ENCODE results near the gene QRICH1.

Gene QRICH1, protein sequence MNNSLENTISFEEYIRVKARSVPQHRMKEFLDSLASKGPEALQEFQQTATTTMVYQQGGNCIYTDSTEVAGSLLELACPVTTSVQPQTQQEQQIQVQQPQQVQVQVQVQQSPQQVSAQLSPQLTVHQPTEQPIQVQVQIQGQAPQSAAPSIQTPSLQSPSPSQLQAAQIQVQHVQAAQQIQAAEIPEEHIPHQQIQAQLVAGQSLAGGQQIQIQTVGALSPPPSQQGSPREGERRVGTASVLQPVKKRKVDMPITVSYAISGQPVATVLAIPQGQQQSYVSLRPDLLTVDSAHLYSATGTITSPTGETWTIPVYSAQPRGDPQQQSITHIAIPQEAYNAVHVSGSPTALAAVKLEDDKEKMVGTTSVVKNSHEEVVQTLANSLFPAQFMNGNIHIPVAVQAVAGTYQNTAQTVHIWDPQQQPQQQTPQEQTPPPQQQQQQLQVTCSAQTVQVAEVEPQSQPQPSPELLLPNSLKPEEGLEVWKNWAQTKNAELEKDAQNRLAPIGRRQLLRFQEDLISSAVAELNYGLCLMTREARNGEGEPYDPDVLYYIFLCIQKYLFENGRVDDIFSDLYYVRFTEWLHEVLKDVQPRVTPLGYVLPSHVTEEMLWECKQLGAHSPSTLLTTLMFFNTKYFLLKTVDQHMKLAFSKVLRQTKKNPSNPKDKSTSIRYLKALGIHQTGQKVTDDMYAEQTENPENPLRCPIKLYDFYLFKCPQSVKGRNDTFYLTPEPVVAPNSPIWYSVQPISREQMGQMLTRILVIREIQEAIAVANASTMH

DNA sequence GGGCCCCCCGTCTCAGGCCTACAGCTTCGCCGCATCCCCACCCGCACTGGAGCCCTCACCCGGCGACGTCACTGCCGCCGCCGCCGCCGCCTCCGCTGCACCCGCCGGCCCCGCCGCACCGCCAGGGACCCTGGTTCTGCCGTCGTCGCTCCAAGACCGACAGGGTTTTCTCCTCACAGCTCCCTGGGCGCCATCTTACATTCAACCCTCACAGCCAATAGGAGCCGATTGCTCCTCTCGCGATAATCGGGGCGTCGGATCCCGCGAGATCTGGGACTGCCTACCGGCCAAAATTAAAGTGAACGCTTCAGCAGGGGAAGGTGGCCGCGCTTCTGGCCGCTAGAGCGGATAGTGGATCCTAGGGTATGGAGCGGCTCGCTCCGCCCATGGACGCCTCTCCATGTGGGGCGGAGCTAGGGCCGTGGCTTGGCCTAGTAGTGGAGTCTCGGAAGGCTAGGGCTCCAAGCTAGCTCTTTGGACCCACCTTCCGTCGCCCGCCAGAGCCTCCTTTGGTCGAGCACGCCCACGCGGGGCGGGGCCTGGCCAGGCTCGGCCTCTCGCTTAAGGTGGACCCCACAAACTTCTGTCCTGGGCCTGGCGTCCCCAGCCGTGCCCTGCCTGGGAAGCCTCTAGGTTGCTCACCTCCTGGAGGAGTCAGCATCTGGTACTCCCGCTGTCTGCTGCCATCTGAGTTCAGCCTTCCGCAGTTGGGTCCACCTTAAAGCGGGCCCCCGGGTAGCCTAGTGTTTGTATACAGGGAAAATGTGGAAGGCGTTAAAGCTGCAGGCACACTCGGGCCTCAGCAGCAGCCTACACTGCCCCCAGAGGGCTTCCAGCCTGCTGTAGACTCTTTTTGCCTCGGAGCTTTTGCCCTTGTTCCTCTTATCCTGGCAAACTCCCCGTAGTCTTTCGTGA is at the start of gene QRICH1:
QRICH1 (minus strand) TSS at position 219 of the 915 bp plus-strand sequence. CDS start 17,054 bp downstream, outside the sequence.
- DNase-seq: peak; percentile 87

DNA sequence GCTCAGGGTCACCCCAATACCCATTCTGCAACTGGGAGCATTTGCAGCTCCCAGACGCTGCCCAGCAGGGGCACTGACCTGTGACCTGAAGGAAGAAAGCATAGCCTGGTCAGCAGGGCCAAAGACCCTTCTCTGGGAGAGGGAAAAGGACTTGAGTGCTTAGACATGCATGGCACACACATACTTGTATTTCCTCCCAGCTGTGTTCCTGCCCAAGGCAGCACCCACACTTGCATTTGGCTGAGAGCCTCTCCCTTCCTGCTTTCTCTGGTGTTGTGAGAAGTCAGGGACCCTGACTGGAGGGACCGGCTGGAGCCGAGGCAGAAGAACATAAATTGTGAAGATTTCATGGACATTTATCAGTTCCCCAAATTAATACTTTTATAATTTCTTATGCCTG is 46.2 kb upstream of the QRICH1 start:
- DNase-seq: no peak

DNA sequence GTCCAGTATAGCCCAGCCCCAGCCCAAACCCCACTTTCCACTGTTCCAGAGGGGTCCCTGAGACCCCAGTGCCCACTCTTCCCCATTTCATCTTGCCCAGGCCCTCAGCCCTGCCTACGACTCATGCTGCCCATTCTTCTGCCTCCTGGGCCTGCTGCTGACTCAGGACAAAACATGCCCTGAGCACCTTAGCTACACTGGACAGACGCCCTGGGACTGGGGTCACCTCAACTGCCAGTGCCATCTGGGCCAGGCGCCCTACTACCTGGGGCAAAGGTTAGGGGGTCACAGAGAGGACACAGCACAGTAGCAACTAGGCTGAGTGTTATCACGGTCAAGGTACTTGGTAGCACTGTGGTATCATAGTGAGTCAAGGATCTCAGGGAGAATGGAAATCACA is 41.6 kb upstream of the QRICH1 start:
- DNase-seq: no peak

DNA sequence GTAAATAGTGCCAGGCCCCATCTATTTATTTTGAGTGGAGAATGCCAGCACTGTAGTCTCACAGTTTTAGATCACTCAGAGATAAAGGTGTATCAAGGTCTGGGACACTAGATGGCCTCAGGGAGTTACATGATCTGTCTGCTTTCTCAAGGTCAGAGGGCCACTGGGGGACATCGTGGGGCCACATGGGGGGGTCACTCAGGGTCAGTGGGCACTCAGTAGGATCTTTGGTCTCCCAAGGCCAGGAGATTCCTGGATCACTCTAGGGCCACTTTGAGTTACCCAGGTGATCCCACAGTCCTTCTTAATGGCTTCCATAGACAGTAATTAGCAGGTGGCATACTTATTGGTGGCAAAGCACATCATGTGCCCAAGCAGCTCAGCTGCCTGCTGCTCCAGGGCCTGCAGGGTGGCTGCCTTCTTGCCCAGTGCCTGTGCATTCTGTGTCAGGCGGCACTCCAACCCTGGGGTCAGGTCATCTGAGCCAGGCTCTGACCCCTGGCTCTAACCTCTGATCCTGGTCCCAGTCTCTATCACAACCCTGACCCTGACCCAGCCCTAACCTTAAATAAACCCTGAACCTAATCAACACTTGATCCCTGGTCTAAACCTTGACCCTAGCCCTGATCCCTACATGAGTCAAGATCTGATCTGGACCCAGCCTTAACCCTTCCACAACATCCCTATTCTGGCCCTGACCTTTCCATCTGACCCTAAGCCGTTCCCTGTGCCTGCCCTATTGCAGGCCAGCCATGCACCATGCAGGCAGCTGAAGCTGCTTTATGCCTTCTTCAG is 40.8 kb upstream of the QRICH1 start:
- DNase-seq: no peak

DNA sequence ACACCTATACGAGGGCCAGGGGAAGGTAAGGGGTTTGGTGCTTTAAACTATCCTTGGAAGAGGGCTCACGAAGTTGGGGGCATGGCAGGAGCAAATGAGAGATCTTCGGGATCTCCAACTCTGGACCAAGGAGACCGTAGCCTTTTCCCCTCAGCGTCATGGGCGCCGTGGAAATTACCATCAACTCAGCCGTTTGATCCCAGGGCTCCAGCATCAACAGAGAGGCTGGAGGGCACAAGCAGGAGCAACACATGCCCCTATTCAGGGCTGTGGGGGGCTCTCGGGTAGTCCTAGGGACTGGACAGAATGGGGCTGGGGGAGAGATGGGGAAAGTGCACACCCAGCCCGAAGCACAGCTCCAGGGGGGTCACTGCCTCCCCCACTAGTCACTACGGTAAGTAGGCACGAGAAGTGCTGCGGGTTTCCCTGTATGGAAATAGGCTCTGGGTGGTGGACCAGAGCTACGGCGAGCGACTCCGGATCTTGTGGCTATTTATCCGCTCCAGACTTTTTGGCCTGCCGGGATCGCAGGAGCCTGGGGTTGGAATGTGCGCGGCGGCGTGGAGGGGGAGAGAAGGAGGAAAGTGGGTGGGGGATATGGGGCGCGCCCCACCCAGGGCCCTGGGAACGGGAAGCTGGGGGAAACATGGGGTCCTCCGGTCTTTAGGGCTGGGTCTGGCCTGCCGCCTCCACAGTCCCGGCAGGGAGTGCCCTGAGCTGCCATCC is 39.5 kb upstream of the QRICH1 start:
- peak; percentile 20 for DNase-seq

DNA sequence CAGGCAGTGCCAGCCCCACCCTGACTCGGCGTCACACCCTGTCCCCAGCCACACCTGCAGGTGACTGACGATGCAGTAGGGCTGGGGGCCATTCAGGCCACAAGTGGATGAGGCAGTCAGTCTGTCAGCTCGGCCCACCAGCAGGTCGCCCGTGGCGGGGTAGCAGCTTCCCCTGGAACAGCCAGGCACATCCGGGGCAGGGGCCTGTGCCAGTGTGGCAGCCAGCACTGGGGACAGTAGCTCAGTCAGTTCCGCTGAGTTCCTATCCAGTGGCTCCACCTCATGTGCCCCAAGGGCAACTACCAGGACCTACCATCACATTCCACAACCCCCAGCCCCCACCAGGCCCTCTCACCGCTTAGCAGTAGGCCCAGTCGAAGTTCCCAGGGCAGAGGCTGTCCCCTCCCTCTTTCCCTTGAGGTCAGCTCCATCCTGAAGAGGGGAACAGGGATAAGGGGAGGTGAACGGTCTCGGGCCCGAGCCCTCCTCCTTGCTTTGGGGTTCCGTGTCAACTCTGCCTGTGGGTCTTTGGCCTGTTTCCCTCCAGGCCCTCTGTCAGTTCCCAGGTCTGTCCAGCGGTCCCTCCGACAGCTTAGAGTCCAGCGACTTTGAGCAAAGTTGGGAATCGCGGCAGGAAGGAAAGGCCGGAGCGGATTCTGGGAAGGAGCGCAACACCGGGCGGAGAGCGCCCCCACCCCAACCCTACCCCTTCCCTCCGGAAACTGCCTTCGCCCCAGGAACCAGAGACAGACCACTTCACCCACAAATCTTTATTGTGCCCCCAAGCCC is 38.8 kb upstream of the QRICH1 start, which contains the start of gene LAMB2:
LAMB2 (minus strand) TSS at position 614 of the 789 bp plus-strand sequence; CDS start at position 431, 183 bp downstream.
- DNase-seq: no peak

DNA sequence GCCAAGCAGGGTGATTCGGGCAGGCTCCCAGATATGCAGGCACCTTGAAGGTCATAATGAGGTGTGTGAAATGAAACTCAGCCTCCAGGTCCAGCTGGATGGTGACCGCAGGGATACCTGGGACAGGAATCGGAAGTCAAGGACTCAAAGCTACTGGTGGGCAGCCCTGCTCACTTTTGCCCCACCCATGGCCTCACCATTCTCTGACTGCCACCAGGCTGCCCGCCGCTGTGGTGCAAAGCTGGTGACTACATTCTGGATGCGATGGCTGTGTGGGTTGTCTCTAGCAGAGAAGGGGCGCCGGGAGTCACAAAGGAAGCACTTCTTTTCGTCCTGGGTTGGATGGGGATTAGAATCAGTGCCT is 38.2 kb upstream of the QRICH1 start:
- DNase-seq: no peak

DNA sequence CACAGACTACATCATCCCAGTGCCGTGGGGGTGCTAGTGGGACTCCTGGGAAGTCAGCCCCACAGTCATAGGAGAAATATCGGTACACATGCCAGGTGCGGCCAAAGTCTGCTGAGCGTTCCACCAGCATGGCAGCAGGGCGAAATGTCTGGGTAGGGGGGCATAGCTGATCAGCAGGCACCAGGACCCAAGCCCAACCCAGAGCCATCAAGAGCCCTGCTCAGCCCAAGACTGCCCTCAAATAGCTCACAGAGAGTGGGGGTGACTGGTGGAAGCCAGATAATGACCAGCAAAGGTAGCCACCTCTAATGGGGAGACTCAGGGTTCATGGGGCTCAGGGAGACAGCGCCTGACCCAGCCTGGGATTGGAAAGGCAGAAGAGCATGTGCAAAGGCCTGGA is 37.7 kb upstream of the QRICH1 start:
- DNase-seq: no peak

DNA sequence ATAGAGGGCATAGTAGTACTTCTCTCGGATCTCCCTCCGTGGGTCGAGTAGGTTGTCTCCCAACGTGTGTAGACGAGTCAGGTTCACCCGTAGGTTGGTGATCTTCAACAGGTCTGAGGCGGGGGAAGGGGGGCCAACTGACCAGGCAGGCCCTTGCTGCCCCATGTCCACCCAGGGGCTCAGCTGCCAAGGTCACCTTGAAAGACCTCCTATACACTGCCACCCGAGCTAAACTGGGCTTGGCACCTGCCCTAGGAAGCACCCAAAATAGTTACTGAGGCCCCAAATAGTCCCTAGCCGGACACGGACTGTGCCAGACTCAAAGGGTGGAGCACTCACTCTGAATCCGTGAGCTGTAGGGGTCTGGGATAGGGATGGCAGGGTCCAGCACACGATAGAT is 37.2 kb upstream of the QRICH1 start:
- DNase-seq: no peak

DNA sequence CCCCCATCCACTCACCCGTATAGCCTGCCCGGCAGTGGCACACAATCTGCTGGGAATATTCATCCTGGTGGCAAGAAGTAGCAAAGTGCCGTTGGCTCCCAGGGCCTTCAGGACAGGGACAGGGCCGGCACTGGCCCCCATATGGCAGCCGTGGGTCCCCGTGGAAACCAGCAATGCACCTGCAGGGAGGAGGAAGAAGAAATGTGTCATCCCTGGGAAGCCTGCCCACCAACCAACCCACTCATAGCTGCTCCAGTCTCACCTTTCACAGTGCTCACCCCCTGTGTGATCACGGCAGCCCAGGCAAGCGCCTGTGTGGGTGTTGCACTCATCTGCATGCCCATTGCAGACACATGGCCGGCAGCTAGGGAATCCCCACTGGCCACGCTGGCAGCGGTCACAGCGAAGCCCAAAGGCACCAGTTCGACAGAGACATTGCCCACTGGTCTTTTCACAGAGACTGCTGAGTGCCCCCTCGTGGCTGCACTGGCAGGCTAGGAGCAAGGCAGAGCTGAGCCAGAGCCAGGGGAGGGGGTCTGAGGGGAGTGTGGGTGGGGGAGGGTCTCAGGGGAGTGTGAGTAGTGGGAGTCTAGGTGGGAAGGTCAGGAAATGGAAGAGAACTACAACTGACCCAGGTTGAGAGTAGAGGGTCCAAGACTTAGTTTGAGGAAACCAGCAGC is 31.3 kb upstream of the QRICH1 start:
- no peak for DNase-seq

DNA sequence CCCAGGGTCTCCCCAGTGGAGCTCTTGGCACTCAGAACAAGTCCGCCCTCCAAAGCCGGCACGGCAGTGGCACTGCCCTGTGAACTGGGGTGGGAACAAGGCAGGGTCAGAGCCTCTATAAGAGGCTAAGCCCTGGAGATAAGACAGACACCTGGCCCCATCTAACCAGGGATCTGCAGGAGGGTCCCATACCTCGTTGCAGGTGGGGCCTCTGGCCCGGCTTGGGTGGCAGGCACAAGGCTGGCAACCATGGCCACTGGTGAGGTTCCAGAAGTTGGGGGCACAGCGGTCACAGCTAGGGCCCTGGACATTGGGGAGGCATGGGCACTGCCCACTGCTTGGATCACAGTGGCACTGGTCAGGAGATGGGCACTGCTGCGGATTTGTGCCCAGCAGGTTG is 30.3 kb upstream of the QRICH1 start:
- DNase-seq: no peak

DNA sequence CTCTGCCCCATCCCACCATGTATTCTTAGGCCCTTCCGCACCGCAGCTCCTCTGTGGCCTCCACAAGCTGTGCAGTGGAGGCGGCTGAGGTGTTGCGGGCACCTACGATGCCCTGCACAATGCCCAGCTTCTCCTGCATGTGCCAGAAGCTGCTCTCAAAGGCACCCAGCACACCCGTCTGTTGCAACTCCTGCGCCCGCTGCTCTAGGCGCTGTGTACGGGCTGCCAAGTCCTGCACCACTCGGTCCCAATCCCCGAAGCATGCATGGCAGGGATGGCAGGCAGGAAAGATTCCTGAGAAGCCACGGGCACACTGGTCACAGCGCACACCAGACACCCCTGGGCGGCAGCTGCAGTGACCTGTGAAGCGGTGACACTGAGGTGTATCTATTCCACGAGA is 29.8 kb upstream of the QRICH1 start:
- no peak for DNase-seq

DNA sequence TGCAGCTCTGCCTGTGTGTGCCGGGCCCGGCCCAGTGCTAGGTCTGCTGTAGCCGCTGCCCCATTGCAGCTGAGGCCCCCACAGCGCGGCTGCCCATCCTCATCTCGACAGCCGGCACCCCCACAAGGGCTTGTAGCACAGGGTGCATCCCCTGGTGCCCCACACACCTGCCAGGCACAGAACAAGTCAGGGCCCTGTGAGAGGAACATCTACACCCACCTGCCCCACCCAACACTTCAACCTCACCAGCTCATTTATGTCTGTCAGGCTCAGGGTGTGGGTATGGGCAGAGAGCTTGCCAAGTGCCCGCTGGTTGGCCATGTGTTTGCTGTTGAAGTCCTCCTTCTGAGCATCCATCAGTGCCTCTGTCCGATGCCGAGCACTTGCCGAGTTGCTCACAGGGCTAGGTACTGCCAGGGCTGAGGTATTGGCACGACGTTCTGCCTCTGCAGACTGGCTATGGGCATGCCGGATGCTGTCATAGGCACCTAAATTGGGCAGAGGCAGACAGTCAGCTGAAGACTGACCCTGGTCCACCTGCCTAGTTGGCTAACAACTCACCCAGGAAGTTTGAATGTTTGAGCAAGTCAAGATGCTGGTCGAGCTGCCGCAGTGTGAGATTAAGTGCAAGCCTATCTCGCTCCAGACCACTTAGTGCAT is 29.1 kb upstream of the QRICH1 start:
- DNase-seq: no peak

DNA sequence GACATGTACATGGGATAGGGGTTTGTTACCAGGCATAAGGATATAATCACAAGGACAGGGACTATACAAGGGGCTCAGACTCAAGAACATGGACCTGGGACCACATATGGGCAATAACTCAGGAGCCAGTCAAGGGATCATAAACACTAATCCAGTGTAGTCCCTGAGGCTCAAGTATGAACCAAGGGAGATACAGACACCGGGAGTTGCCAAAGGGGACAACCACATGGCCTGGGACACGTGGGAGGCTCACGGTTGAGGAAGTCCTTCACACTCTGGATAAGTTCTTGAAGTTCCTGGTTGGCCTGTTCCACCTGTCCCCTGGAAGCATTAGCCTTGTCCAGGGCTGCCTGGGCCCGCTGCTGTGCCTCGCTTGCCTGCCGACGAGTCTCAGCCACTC is 28.6 kb upstream of the QRICH1 start:
- DNase-seq: no peak

DNA sequence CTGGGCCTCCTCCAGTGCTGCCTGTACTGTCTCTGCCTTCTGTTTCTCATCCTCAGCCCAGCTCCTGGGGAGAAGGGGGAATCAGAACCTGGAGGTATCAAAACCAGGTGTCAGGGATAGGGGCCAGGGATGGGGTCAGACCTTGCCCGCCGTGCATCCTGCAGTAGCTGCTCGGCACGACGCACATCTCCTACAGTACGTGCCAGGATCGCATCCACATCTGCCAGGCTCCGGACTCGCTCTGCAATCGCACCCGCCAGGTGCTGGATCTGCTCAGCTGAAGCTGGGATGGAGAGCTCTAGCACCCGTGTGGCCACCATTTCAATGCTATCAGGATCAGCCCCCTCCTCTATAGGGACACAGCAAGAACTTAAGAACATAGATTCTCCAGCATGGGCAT is 28.2 kb upstream of the QRICH1 start:
- no peak for DNase-seq

DNA sequence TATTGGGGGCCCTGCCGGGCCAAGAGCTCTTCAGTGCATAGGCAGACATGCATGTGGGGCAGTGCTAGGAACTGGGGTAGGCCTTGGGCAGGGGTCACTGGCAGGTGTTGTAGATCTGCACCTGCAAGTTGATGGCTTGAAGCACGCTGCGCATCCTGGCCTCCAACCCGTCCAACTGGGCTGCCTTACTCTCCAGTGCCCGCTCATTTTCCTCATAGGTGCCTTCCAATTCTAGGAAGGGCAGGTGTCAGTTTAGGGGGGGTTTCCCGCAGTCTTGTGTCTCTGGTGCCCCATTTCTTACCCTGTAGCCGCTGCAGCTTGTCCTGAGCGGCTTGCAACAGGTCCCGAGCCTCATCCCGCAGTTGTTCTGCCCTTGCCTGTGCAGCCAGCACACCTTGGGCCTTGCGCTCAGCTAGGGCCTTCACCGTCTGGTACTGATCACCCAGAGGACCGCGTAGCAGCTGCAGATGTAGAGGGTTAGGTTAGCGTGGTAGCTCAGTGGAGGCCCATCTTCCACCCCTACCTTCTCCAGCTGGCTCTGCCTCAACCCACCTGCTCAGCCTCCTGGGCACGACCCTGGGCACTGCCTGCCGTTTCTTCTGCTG is 27.4 kb upstream of the QRICH1 start:
- no peak for DNase-seq

DNA sequence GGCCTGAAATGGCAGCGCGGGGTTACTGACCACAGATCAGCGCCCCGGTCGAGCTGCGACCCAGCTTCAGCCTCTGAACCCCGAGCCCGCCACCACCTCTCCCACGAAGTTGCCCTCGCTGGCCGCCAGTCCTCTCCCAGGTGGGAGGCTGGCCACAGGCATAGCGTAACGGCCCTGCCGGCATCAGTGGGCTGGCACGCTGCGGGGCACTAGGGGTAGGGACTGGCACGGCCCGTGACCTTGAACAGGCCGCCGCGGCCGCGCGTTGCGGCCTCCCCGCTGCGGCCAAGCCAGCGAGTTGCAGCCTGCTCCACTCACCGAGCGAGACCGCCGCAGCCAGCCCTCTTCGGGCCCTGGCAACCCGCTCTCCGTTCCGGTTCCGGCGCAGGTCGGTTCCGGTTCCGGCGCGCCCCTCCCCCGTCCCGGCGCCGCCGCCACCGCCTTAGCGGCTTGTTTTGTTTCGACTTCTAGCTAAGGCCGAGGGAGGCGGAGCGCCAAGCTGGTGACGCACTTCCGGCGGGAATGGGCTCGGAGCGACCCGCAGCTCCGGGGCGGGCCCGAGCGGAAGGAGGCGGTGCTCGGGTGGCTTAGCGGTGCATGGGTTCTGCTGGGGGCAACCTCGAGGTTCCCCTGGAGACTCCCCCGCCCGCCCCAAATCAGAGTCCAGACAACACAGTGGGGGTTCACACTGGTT is 26.7 kb upstream of the QRICH1 start, which contains the start of gene USP19:
USP19 (minus strand) TSS at position 386 of the 694 bp plus-strand sequence. CDS start 1,678 bp downstream, outside the sequence.
- DNase-seq: peak; percentile 55

DNA sequence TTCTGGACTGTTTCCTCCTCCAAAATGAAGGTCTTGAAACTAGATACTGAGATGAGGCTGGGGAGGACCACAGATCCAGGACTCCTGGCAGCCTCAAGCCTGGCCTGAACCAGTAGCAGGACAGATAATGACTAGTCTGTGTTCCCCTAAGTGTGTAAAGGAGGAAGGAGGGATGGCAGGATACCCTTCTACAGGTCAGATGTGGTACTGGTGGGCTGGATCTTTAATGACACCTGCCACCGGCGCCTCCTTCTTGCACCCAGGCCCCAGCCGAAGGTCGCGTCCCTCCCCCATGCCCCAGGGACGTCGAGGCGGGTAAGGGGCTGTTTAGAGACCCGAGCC is 26.2 kb upstream of the QRICH1 start:
- no peak for DNase-seq

Measured in NCI-H2107 (cell line).